Measurements from ENCODE around the gene EPS8L1.

EPS8L1 gene

DNA sequence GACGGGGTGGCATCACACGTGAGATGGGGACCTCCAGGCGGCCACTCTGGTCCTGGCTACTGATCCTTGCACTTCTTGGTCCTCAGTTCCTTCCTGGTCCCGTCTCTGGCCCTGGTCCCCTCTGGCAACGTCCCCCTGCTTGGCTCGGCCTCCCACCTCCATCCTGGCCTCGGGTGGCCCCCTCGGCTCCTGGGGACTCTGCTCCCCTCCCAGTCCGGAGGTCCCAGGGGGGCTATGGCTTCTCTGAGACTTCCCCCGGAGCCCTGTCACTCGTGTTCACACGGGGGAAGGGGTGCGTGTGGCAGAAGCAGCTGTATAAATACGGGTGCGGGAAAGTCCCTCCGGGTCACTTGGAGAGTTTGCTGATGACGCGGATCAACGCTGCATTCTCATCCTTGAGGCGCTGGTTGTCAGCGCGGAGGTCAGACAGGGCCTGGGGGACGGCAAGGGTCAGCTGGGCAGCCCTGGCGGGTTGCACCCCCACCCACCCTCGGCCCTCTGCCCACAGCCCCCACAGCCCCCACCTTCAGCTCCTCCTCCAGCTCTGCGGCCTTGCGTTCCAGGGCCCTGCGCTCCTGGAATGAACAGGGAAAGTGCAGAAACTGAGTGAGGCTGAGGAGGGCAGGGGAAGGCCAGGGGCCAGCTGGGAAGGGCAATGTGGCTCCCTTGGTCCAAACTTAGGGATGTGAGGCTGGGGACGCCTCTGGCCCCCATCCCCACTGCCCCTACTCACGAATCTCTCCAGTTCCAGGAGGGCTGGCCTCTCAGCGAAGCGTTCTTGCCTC is 15.6 kb downstream of the EPS8L1 start:
- TF ChIP-seq, protein P1, sequence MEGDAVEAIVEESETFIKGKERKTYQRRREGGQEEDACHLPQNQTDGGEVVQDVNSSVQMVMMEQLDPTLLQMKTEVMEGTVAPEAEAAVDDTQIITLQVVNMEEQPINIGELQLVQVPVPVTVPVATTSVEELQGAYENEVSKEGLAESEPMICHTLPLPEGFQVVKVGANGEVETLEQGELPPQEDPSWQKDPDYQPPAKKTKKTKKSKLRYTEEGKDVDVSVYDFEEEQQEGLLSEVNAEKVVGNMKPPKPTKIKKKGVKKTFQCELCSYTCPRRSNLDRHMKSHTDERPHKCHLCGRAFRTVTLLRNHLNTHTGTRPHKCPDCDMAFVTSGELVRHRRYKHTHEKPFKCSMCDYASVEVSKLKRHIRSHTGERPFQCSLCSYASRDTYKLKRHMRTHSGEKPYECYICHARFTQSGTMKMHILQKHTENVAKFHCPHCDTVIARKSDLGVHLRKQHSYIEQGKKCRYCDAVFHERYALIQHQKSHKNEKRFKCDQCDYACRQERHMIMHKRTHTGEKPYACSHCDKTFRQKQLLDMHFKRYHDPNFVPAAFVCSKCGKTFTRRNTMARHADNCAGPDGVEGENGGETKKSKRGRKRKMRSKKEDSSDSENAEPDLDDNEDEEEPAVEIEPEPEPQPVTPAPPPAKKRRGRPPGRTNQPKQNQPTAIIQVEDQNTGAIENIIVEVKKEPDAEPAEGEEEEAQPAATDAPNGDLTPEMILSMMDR (IDR thresholded peaks at IDR 0.05; ENCODE audit: low read depth, low read length, missing control alignments): no peak
- DNase-seq (ENCODE audit: extremely low read depth, low read depth): no peak
- H3K4me3 ChIP-seq (replicated peaks; ENCODE audit: low read depth, low read length): no peak overlapping the region

DNA sequence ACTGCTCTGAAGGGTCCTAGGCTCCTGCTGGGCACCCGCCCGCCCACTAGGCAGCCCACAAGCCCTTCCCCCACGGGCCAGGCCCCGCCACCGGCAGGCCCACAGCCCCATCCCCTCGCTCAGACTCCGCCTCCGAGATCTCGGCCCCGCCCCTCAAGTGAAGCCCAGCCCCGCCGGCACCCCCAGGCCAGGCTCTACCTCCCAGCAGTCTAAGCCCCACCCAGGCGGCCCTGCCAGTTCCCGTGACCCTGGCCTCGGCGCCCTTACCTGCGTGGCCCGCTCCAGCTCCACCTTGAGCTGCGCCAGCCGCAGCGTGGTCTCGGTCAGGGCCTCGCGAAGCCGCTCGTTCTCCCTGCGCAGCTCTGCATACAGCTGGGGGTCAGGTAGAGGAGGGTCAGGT is 16.3 kb downstream of the EPS8L1 start:
- TF ChIP-seq, protein P1 (IDR thresholded peaks at IDR 0.05; ENCODE audit: low read depth, low read length, missing control alignments): no peak
- no peak for DNase-seq (ENCODE audit: extremely low read depth, low read depth)
- H3K4me3 ChIP-seq (replicated peaks; ENCODE audit: low read depth, low read length): no peak overlapping the region

DNA sequence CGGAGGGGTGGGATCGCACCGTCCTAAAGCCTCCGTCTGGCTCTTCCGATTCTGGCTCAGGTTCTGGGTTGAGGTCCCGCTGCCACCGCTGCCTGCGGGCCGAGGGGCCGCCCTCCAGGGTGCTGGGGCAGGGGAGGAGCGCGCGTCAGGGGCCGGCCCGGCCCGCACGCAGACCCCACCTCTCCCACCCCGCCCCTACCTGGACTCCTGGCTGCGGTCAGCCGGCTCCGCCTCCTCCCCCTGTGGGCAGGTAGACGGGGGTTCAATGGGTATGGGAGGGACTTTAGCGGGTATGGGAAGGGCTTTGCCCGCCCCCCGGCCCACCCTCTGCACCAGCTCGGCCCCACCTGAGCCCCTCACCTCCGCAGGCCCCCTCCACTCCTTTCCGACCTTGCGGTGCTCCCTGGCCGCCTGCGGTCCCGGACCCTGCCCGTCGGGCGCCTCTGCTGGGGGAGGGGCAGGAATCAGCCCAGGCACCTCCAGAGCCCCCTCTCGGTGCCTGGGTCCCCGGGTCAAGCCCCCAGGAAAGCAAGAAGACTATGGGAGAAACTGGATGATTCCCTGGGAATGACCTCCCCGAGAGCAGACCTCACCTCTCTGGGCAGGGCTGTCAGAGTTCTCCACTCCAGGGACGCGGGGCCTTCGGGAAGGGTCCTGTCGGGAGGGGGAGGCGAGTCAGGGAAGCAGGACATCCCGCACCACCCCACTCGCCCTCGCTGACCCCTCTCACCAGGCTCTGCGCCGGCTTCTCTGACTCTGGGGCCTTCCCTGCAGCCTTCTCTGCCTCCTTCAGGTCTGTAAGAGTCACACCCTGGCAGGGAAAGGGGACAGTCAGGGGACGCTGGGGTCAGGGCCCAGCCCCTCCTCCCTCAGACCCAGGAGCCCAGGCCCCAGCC is 17.0 kb downstream of the EPS8L1 start:
- TF ChIP-seq, protein P1 (IDR thresholded peaks at IDR 0.05; ENCODE audit: low read depth, low read length, missing control alignments): no peak
- no peak for DNase-seq (ENCODE audit: extremely low read depth, low read depth)
- no peak overlapping the region for H3K4me3 ChIP-seq (replicated peaks; ENCODE audit: low read depth, low read length)

- H3K4me3 ChIP-seq (replicated peaks; ENCODE audit: low read depth, low read length): no peak overlapping the region
- TF ChIP-seq, protein P1 (IDR thresholded peaks at IDR 0.05; ENCODE audit: low read depth, low read length, missing control alignments): no peak
- DNase-seq (ENCODE audit: extremely low read depth, low read depth): no peak
These were observed 19.0 kb downstream of the EPS8L1 start for GRCh38 chr19:55094456-55095259.

- TF ChIP-seq, protein P1 (IDR thresholded peaks at IDR 0.05; ENCODE audit: low read depth, low read length, missing control alignments): no peak
- H3K4me3 ChIP-seq (replicated peaks; ENCODE audit: low read depth, low read length): no peak overlapping the region
- DNase-seq (ENCODE audit: extremely low read depth, low read depth): no peak
These were observed 19.8 kb downstream of the EPS8L1 start for GRCh38 chr19:55095260-55096060.

Data from HFF-Myc (cell line).